Measurements from ENCODE around the gene TRAPPC3L.

TRAPPC3L gene

DNA sequence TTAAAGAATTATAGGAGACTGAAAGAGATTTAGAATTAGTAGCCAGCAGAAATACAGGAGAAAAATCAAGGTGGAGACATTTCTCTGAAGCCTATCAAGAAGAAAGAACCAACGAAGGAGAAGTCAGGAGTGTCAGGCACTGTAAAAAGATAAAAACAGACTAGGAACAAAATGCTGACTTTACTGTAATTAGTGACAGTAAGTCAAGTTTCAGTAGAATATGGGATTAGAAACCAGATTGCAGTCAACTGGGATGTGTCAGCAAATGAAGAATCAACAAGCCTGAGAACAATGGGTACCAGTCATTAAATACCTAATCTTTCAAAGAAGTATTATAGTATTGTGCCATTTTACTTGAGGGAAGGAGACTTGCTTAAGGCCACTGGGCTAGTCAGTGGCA lies 62.7 kb downstream of the TRAPPC3L start:
- no peak for DNase-seq
- intact Hi-C loops (cut with DNase I), result no loop called here

DNA sequence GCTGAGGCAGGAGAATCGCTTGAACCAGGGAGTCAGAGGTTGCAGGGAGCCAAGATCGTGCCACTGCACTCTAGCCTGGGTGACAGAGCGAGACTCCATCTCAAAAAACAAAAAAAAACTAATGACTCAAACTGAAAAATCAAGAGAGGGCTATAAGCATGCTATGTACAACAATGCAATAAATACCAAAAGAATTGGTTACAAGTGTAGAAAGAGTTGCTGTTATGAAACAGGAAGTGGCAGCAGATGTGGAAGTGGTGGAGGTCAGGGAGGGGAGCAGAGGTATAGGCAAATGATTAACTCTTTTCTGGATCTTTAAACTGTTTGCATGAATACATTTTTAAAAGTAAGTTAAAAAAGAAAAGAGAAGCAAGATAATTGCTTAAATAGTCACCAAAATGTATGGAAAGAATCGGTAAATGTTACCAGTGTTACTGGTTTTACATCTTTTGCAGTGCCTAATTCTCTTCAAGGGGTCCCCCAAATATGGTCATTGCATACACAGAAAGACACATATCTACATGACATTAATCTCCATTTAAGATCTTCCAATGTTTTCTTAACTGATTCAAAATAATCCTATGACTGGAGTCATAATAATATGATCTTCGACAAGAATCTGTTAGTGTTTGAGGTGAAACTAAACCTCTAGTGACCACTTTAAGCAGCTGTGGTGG lies 69.3 kb downstream of the TRAPPC3L start:
- intact Hi-C loops (cut with DNase I), result no loop called here
- DNase-seq, result no peak

DNA sequence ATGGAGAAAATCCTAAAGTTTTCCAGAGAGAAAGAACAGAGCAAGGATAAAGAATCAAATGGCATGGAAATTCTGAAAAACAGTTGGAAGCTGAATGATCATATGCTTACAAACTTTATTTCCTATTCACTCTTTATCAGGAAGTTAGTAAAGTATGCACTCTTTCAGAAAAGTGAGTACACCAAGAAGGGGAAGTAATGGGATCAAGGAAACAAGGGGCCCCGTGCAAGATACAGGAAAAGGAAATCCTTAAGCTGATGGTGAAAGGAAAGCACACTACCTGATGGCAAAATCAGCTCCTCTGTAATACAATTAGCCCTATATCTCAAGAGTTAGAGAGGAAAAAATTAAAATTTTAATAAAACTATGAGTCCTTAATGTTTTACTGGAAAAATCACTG lies 70.3 kb downstream of the TRAPPC3L start:
- intact Hi-C loops (cut with DNase I), result no loop called here
- no peak for DNase-seq

DNA sequence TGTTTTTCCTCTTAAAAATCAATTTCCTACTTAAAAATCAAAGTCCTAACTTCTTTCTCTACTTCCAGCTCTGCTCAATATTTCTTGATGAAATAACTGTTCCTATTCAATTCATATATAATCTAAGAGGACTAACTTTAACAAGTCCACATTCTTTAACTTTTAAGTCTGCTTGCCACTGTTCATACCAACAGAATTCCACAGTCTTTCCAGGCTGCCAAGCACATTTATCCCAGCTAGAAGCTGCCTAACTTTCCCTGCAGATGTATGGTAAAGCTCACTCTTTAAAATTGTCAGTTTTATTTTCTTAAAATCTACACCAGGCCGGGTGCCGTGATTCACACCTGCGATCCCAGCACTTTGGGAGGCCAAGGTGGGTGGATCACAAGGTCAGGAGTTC lies 72.8 kb downstream of the TRAPPC3L start:
- intact Hi-C loops (cut with DNase I), result no loop called here

DNA sequence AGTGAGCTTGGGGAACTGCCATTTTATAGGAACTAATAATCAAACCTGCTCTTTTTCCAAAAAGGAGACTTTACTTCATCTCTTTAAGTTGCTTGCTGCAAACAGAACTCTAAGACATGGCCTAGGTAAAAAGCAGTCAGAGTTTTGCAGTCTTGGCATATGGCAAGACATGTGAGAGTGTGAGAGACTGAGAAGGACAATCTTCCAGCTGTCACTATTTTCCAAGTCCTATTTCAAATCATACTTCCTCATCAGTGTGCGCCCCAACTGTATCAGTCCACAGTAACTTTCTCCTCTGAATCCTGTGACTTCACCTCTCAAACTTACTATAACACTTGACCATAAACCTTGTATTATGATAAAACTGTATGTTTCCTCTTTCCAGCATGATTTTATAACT lies 74.0 kb downstream of the TRAPPC3L start:
- DNase-seq, result no peak
- intact Hi-C loops (cut with DNase I), result no loop called here

More for the DNA sequence above, 72.8 kb downstream of the TRAPPC3L start:
- no peak for DNase-seq

DNA sequence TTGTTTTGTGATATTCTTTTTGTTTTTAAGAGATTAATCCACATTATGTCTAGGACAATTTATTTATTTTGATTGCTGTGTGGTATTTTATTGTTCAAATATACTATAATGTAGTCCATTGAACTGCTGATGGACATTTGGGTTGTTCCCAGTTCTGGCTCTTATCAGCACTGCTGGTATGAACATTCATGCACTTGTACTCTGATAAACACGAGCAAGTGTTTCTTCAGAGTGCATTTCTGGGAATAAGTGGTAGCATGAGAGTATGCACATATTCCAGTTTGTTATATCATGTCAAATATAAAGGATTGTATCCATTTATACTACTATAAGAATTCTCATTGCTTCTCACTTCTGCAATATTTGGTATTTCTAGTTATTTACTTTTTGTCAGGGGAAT lies 77.2 kb downstream of the TRAPPC3L start:
- intact Hi-C loops (cut with DNase I), result no loop called here
- no peak for DNase-seq

DNA sequence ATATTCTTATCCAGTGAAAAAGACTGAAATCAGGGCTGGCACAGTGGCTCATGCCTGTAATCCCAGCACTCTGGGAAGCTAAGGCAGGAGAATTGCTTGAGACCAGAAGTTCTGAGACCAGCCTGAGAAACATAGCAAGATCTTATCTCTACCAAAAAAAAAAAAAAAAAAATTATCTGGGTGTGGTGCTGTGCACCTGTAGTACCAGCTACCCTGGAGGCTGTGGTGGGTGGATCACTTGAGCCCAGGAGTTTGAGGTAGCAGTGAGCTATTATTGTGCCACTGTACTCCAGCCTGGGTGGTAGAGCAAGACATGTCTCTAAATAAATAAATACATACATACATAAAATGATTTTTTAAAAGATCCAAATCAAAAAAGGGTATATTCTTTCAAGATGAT lies 78.0 kb downstream of the TRAPPC3L start:
- no peak for DNase-seq
- intact Hi-C loops (cut with DNase I), result no loop called here

DNA sequence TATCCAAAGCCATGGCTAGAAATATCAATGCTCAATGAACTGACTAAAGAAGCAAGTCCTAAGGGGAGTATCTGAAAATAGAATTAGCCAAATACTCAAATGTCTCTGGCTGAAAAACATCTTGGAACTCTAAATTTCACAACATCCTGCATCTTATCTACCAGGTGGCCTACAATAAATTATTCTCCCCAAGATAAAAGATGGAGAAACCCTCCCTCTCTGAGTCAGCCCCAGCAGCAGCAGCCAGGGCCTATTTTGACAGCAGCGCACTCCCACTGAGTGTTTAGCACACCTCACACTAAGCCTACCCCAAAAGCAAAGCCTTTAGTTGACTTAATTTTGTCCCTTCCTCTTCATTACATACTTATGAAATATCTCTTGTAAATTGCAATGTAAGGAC lies 78.4 kb downstream of the TRAPPC3L start:
- no peak for DNase-seq
- intact Hi-C loops (cut with DNase I), result no loop called here

DNA sequence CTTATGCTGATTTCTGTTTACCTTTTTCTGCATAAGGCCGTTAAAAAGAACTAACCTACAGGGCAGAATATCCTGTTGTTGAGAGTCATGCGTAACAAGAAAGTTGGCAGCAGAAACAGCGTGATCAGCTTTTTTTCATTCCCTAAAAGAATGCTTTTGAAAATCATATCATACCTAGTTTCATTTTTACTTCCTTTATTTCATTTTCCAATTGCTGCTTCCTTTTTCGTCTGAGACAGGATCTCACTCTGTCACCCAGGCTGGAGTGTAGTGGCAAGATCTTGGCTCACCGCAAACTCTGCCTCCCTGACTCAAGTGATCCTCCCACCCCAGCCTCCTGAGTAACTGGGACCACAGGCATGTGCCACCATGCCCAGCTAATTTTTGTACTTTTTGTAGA lies 80.2 kb downstream of the TRAPPC3L start:
- no peak for DNase-seq
- intact Hi-C loops (cut with DNase I), result no loop called here

DNA sequence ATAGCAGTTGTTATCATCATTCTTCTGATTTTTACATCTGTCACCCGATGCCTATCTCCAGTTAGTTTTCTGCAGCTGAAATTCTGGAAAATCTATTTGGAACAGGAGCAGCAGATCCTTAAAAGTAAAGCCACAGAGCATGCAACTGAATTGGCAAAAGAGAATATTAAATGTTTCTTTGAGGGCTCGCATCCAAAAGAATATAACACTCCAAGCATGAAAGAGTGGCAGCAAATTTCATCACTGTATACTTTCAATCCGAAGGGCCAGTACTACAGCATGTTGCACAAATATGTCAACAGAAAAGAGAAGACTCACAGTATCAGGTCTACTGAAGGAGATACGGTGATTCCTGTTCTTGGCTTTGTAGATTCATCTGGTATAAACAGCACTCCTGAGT lies 82.2 kb downstream of the TRAPPC3L start:
- no peak for DNase-seq
- intact Hi-C loops (cut with DNase I), result no loop called here

DNA sequence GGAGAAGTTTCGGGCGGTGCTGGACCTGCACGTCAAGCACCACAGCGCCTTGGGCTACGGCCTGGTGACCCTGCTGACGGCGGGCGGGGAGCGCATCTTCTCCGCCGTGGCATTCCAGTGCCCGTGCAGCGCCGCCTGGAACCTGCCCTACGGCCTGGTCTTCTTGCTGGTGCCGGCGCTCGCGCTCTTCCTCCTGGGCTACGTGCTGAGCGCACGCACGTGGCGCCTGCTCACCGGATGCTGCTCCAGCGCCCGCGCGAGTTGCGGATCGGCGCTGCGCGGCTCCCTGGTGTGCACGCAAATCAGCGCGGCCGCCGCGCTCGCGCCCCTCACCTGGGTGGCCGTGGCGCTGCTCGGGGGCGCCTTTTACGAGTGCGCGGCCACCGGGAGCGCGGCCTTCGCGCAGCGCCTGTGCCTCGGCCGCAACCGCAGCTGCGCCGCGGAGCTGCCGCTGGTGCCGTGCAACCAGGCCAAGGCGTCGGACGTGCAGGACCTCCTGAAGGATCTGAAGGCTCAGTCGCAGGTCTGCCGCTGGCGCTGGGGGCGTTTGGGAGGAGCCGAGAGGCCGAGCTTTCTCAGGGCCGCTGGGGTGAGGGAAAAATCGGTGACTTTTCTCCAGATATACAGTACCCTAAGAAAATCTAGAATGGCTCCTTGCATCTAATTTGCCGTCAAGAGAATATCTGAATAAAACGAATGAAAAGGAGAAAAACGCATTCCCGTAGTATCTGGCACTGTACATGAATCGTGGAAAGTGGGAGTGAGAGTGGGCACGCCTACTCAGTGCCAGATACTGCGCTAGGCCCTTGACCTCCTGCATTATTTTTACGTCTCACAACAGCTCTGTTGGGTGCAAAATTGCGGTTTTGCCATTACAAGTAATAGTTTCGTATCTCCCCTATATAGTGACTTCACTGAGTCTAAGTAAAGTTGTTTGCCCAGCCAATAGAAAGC lies 83.3 kb downstream of the TRAPPC3L start:
- intact Hi-C loops (cut with DNase I), result no loop called here
- peak in 39 of 42 donors; percentile 14 to 75 (median 47) for DNase-seq

DNA sequence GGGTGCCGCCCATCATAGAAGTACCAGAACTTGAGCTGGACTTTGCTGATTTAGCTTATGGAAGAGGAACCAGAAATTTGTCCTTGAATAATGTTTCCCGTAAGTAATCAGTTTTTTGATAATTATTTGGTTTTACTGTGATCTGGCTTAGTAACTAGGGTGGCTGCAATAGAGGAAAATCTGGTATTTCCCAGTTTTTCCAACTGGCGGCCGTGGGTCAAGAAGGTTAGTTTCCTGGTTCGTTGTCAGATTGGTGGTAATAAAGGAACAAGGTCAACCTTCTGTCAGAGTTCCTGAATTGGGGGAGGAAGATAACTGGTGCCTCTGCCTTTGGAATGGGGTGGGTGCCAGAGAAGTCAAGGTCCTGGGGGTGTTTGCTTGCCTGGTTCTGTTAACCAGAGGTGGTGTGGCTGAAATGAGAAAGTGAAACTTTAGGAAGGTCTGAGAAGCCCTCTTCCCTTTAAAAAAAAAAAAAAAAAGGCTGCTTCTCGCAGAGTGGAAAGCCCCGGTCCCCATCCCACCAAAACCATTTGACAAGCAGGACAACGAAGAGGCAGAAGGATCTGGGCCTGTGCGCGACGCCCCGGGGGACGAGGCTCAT lies 84.1 kb downstream of the TRAPPC3L start, which contains the start of gene CALHM6:
TSS of gene CALHM6 (plus strand) at position 45 of the 601 bp plus-strand sequence. CDS start at position 600, 555 bp downstream.
- no peak for DNase-seq
- intact Hi-C loops (cut with DNase I), result no loop called here

DNA sequence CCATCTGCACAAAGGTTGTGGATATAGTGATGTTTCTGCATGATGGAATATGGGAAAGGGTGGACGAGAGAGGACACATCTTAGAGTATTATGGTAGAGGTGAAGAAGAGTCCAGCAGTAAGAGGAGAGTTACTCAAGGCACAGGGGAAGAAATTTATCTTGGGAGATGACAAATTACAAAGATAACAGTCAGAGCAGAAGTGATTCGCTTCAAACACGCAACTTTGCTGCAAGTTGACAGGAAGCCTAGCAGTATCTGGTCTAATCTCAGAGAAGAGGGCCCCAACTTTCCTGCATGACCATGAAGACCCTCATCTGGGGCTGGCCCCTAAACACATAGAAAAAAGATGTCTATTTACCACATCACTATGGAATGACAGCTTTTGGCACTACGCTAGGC lies 85.6 kb downstream of the TRAPPC3L start:
- intact Hi-C loops (cut with DNase I), result no loop called here
- DNase-seq, result no peak

DNA sequence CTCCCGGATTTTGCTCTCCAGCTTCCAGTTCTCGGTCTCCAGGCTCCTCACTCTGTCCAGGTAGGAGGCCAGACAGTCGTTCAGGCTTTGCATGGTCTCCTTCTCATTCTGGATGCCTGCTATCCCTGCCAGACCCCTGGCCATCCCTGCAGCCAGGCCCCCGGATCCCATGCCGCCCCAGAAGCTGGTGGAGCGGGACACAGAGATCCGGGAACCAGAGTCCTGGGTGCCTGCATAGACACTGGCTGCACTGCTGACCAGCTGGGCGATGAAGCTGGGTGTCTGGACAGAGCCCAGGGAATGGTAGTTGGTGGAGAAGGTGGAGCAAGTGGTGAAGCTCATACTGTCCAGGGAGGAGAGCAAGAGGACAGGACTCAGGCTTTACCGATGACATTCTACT lies 87.2 kb downstream of the TRAPPC3L start:
- no peak for DNase-seq

DNA sequence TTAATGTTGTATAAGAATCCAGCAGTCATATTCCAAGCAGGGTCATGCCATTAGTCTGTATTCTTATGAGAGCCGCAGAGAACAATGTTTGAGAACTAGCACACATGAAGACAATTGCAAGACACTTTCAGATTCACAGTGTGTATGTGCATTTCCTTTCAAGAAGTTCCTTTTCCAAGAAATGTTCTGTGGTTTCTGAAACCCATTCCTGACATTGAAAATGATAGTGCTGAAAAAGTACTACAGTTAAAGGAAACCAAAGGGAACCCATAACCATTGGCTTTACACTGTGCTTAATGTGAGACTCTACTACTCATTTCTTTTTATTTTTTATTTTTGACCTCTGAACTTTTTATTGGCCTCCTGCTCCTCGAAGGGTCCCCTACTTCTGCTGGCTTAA lies 88.6 kb downstream of the TRAPPC3L start:
- intact Hi-C loops (cut with DNase I), result no loop called here
- no peak for DNase-seq

More for the DNA sequence above, 87.2 kb downstream of the TRAPPC3L start:
- intact Hi-C loops (cut with DNase I), result no loop called here

DNA sequence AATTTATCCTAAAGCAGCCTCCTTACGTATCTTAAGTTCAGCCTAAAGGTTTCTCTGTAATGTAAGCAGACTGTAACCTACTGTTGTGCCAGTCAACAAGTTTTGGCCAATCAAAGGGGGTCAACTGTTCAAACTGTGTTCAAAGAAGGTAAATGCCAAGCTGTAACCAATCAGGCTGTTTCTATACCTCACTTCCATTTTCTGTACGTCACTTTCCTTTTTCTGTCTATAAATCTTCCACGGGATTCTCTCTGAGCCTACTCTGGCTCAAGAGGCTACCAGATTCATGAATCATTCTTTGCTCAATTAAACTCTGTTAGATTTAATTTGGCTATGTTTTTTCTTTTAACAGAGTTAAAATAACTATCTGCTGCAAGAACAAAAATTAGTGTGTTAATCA lies 89.4 kb downstream of the TRAPPC3L start:
- DNase-seq, result no peak
- intact Hi-C loops (cut with DNase I), result no loop called here

DNA sequence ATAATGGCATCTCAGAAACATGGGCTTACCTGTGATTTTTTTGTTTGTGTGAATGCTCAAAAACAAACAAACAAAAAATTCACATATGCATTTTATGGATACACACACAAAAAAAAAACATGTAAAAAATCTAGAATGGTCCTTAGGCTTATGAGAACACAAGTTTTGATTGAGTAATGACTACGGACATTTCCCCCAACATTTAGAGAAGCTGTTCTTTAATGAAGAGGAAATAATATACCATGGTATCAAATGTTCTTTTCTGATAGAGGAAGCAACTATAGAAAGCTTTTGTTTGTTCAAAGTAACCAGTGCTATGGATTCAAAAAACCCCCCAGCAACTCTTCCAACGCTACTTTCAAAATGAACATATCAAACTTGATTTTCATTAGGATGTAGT lies 93.0 kb downstream of the TRAPPC3L start:
- no peak for DNase-seq
- intact Hi-C loops (cut with DNase I), result no loop called here

DNA sequence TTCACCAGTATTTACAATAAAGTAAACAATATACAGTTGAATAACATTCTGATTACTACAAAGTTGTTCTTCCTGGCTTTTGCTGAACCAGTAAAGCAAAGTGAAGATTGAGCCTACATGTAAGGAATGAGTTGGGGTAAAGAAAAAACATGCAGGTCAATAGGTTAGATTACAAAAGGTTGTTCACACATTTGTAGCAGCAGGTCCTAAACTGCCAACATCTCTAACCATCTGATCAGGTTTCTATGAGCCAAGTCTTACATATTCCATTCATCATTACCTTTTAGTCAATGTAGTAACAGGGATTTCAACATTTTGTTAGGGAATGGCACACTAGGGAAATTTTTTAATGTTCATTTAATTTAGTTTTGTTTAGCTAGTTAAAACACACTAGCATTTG lies 93.6 kb downstream of the TRAPPC3L start:
- intact Hi-C loops (cut with DNase I), result no loop called here

DNA sequence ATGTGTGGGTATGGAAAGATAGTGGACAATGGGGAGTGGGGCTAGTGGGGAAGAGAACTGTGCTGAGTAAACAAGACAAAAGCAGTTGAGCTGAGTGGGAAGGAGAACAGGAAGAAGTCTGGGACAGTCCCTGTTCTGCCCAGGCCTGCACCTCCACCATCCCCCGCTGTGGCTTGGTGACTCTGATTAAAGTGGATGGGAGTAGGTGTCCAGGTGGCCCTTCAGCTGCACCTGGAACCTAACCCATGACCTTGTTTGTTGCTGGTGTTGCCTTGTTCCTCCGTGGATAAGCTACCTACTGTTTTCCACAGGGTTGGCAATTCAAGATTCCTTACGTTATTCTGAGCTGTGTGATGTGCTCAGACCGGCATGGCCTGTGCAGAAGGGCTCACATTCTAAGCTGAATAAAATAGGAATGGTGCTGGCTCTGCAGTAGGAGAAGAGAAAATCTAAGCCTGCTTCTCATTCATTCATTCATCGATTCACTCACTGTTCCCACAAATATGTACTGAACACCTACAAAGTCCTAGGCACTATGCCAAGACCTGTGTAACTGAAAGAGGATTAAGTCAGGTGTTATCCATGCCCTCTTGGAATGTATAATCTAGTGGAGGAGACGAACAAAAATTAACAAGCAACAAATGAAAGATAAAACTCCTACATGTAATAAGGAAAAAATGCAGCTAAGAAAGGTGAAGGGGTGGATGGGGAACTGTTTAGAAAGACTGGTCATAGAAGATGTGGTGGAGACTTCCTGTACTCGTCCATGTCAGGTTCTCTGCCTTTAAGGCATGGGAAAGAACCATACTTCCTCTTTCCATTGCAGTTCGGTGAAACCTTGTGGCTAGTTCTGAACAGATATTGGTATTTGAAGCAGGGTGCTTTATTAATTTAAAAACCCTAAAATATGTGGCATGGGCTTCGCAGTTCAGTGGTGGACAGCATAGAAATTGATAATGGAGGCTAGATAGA lies 94.4 kb downstream of the TRAPPC3L start:
- intact Hi-C loops (cut with DNase I), result no loop called here
- DNase-seq, result peak in 3 of 42 donors; percentile 25 to 43 (median 39)

More for the DNA sequence above, 93.6 kb downstream of the TRAPPC3L start:
- no peak for DNase-seq

Measured in head of caudate nucleus (tissue), 42 donors.